ENCODE results near the gene ARHGEF3.
"Not testable (repeated sequence)": the region's sequence is repeated elsewhere in the genome, so short reads cannot be mapped to it uniquely, and the experiment has no call there.

The ARHGEF3 gene

GRCh38 chr3:56720849-56721248 lies 80.9 kb downstream of the ARHGEF3 start:
- no peak for DNase-seq

DNA sequence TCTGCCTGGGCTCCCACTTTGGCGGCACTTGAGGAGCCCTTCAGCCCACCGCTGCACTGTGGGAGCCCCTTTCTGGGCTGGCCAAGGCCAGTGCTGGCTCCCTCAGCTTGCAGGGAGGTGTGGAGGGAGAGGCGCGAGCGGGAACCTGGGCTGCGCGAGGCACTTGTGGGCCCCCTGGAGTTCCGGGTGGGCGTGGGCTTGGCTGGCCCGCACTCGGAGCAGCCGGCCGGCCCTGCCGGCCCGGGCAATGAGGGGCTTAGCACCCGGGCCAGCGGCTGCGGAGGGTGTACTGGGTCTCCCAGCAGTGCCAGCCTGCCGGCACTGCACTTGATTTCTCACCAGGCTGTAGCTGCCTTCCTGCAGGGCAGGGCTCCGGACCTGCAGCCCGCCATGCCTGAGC lies 82.9 kb downstream of the ARHGEF3 start:
- not testable (repeated sequence) for DNase-seq

DNA sequence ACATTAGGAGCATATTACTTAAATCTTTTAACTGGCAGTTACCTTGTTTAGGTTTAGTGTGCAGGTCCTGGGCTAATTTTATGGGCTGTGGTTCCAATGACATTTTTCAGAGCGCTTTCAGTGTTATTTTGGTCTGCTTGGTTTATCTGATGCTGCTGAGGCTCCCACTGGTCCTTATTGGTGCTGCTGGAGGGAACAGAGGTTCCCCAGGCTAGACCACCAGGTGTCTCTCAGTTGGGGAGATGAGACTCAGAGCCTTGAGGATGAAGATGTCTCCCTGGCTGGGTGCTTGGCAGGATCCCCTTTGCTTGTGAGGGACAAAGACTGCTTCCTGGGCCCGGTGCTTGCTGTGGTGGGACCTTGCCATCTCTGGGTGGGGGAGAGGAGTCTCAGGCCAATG lies 90.4 kb downstream of the ARHGEF3 start:
- DNase-seq, result no peak

DNA sequence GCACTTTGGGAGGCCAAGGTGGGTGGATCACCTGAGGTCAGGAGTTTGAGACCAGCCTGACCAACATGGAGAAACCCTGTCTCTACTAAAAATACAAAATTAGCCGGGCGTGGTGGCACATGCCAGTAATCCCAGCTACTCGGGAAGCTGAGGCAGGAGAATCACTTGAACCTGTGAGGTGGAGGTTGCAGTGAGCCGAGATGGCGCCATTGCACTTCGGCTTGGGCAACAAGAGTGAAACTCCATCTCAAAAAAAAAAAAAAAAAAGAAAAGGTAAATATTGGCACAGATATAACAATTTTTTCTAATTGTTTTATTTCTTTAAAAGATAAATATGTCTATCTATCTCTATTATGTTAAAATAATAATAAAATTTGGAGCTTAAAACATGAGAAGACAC lies 94.3 kb downstream of the ARHGEF3 start:
- peak in 1 of 4 experiments; percentile 16 for DNase-seq

DNA sequence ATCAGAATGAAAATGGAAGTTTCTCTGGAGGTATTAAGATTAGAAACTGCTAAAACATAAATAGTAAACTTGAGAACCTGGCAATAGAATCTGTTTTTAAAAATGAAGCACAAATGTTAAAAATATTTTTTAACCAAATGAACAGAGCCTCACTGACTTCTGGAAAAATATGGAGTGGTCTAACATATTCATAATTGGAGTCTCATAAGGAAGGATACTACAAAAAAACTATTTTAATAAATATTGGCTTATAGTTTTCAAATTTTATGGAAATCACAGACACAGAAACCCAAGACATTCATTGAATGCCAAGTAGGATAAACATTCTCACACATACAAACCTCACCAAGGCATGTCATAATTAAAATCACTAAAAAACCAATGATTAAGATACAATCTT lies 95.1 kb downstream of the ARHGEF3 start:
- DNase-seq, result no peak

DNA sequence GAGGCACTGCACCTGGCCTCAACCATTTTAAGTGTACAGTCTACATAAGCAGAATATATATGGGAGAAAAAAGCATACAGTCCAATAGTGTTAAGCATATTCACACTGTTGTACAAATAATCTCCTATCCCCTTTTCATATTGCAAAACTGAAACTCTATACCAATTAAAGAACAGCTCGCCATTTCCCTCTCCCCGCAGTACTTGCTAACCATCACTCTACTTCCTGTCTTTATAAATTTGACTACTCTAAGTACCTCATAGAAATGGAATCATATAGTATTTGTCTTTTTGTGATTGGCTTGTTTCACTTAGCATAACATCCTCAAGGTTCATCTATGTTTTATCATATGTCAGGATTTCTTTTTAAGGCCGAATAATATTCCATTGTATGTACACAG lies 97.0 kb downstream of the ARHGEF3 start:
- DNase-seq, result no peak

DNA sequence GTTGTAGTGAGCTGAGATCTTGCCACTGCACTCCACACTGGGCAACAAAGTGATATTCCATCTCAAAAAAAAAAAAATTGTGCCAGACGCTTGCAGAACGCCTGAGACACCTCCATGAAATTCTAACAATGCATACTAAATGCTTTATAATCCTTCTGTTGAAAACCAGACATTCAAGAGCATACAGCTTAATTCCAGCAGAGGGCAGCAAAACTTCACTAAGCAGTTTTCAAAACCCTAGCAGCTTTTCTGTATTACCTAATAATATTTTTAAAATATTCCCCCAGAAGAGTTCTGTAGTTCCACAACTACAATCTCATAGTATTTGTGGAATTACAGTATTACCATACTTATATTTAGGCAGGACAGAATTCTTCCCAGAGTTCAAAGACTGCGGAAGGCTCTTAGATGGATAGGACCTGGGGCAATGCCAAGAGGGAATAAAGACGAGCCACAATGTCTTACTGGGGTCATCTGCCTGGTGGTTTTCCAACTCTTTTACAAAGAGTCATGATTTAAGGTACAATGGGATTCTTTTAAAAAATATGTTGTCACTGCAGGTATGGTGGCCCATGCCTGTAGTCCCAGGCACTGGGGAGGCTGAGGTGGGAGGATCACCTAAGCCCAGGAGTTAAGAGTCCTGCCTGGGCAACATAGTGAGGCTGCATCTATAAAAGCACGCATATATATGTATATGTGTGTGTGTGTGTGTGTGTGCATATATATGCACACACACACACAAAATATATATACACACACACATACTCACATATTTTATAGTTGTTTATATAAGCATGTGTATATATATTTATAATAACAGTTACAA lies 99.0 kb downstream of the ARHGEF3 start:
- DNase-seq, result no peak

DNA sequence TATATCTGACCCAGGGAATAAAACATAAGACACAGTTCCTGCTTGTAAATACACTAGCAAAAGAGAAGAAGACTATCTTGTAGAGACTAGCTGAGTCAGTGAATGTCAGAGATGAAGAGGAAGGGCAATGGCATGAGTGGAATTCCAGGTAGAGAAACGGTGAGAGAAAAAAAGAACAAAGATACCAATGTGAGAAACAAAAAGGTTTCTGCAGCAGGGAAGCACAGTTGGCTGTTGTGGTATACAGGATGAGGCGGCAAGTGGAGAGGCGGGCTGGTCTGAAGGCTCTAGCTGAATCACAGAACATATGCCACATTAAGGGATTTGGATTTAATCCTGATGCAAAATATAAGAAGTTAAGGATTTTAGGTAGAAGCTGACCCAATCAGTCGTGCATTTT lies 101.6 kb downstream of the ARHGEF3 start:
- DNase-seq, result no peak

GRCh38 chr3:56694867-56695683 lies 106.7 kb downstream of the ARHGEF3 start:
- DNase-seq, result no peak

DNA sequence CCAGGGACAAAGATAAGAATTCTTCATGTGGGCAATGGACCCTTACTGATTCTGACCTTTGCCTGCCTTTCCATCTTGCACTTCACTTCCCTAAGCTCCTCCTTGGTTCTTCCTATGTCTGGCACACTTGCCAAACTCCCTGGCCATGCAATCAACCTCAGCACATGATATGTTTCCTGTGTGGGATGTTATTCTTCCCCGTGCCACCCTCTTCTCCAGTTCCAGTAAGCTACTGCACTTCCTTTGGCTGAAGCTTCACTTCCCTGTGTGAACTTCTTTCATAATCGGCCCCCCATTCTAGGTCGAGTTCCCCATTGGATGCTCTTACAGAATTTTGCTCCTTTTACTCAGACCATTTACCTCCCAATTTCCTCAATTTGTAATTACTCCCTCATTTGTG lies 108.0 kb downstream of the ARHGEF3 start:
- DNase-seq, result no peak

GRCh38 chr3:56692520-56693433 lies 109.0 kb downstream of the ARHGEF3 start:
- DNase-seq, result not testable (repeated sequence)

GRCh38 chr3:56692001-56692365 lies 109.8 kb downstream of the ARHGEF3 start:
- DNase-seq, result not testable (repeated sequence)

DNA sequence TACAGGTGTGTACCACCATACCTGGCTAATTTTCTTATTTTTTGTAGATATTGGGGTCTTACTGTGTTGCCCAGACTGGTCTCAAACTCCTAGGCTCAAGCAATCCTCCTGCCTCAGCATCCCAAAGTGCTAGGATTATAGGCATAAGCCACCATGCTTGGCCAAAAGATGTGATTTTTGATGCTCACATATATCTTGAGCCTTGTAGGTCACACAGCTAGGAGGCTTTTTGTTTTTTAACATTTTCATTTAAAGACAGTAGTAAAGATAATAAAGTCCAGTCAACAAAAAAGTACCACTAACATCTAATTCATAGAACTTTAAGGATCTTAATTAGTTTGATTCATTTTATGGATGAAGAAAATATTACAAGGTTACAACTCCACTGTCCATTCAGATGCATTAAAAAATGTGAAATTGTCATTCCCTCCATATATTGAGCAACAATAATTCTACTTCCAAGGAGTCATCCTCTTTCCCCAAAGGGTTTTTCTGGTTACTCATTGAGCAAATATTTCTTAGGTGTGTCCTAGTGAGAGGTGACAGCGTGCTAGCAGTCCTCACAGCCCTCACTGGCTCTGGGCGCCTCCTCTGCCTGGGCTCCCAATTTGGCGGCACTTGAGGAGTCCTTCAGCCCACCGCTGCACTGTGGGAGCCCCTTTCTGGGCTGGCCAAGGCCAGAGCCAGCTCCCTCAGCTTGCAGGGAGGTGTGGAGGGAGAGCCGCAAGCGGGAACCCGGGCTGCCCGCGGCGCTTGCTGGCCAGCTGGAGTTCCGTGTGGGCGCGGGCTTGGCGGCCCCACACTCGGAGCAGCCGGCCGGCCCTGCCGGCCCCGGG lies 110.4 kb downstream of the ARHGEF3 start:
- no peak for DNase-seq

DNA sequence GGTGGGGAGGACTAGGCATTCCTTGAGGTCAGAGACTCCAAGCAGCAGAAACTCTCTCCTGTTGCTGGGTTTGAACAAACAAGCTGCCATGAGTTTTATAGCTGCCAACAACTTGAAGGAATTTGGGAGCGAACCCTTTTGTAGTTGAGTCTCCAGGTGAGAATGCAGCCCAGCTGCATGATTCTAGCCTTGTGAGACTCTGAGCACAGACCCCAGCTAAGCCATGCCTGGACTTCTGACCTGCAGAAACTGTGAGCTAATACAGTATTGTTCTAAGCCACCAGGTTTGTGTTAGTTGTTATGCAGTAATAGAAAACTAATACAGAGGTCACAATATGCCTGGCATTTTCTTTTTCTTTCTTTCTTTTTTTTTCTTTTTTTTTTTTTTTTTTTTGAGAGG lies 112.4 kb downstream of the ARHGEF3 start:
- no peak for DNase-seq

DNA sequence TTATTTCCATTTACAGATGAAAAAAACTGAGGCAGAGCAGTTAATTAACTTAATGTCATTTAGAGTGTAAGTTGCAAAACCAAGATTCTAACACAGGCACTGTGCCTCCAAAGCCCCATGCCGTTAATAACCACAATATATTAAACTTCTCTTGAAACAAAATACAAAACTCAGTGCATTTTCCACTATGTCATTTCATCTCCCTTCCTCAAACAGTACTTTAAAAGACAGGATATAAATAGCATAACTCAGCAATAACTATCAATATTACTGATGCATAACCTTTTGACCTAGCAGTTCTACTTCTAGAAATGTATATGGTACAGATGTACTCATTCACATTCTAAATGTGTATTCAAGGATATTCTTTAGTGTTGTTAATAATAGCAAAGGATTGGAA lies 113.6 kb downstream of the ARHGEF3 start:
- DNase-seq, result no peak

DNA sequence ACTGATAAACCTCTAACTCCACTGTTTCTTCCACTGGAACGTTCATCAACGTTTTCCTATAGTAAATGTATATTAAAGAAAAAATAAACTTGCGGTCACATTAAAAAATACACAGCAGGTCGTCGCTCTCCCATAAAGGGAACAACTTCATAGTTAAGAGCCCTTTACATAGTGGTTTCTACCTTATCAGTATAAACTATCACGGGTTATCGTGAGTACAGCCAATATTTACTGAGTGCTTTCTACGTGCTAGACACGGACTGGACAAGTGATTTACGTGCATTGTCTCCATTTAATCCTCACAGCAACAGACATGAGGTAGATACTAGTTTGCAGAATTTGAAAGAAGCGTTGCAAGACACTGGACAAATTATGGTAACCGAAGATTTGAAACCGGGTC lies 117.7 kb downstream of the ARHGEF3 start:
- no peak for DNase-seq

DNA sequence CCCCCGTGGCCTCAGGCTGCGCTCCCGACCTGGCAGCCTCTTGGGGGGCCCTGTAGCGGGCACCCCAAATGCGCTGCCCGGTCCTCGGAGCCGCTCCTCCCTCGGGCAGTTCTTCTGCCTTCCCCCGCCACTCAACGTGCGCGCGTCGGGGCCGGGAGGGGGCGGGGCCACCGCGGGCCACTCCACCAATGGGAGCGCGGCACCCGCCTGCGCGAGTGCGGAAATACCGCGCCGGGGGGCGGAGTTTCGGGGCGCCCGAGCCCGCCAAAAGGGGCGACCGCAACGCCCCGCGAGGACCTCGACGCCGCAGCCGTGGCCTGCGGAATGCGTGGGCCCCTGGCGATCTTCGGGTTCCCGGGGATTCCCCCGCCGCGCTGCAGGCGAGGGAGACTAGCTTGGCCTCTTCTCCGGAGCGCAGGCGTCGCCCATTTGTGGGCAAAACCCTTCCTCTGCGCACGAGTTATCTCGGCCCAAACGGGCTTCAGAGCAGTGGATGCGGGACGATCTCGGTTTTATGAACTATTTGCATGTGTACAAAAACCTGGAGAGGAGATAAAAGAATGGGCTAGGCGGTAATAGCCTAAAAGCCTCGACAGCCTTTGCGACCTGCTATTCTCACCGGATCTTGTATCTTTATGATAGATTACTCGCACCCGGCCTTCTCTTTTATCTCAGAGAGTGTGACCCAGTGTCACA lies 118.5 kb downstream of the ARHGEF3 start, which contains the start of gene TASOR:
Gene TASOR, minus strand, starts transcription at position 144 of the 696 bp plus-strand sequence. CDS start 259 bp downstream, outside the sequence.
- DNase-seq, result peak; percentile 65 to 86 (median 76)

GRCh38 chr3:56682462-56683121 lies 119.2 kb downstream of the ARHGEF3 start:
- peak; percentile 48 to 71 (median 66) for DNase-seq

DNA sequence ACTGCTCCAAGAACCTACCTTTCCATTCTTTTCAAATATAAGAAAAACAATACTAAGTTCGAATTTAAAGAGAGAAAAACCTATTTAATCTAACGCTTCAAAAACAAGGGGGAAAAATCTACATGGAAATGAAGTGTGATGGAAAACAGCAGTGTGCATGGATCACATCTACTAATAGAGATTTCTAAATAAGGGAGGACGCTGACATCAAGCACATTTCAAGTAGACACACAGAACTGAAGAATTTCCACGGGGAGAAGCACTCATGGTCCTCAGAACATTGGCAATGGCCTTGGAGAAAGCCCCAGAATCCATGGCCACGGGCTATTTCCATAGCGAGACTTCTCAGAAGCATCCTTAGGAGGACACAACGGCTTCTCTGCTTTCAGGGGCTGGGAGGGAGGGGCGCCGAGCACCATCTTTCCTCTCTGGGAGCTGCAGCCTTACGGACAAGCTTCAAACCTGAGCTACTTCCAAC lies 119.7 kb downstream of the ARHGEF3 start:
- DNase-seq, result no peak

GRCh38 chr3:56680054-56680580 lies 121.6 kb downstream of the ARHGEF3 start:
- no peak for DNase-seq

All from activated naive CD4-positive, alpha-beta T cell (primary cell).